ENCODE measurements around the gene GLB1L. TPM values are rescaled to one million over a fixed set of nuclear protein-coding genes. Genes with fewer than 3 reads are reported as not detected.
A peak's percentile ranks its signal among the peaks of the same experiment; 100 is the strongest.

Gene GLB1L
- total RNA-seq (ENCODE audit: low replicate concordance) = 7.2 and 14.7 TPM in 2 replicates

DNA sequence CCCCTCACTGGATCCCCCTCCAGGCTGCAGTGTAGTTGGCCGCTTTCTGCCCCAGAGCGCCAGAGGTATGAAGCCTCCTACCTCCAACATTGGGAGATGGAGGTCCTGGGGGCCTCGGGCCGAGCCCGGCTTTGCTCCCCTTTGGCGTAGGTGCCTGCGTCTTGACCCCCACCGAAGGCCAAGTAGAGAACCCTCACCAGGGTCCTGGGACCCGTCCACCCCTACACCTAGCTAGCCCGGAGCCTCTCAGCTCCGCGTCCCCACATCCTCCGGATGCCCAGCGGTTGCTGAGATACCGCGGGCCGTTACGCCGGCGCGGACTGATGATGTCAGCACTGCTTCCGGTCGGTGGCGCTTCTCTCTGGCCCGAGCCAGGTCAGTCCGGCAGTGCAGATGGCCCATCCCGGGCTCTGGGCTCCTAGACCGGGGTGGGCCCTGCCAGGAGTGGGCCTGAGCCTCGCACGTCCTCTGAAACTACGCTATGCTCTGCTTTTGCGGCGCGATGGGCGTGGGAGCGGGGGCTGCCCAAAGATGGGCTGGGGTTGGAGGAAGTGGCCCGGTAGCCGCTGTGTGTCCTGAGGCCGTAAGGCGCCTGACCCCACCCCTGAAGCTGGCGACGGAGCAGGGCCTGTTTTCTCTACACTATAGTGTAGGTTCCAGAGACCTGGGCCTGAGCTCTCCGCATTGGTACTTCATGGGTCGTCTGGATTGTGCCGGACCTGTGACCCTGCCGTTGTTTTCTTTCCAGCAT is at the start of gene GLB1L, which contains the start of gene STK16:
Gene GLB1L, minus strand, starts transcription at position 297 of the 751 bp plus-strand sequence. CDS start 1,871 bp downstream, outside the sequence.
Gene STK16, plus strand, starts transcription at position 332 of the 751 bp plus-strand sequence. CDS start 521 bp downstream, outside the sequence.
- peaks cover 2% of the 10 kb centered on the region for H3K36me3 Mint-ChIP-seq
- H3K4me3 Mint-ChIP-seq = peak within 1 kb of the TSS; percentile 96
- Histone ChIP-seq H2AFZ (replicated peaks) (peak within 1 kb of the TSS; percentile 87), H3K4me1 (no peaks in the 10 kb centered on the region), H3K9me3 (ENCODE audit: low read depth) (no peaks in the 10 kb centered on the region), H3K27me3 (no peaks in the 10 kb centered on the region), H3K9ac (peak within 1 kb of the TSS; percentile 100), H3K27ac (peak within 1 kb of the TSS; percentile 93), H3K4me3 (peak within 1 kb of the TSS; percentile 80), H3K36me3 (no peaks in the 10 kb centered on the region), H3K79me2 (ENCODE audit: low read depth) (peaks cover 11% of the 10 kb centered on the region), H3K4me2 (peak within 1 kb of the TSS; percentile 95), H4K20me1 (ENCODE audit: low read depth) (no peaks in the 10 kb centered on the region), H3F3A (ENCODE audit: low read depth) (peaks cover 12% of the 10 kb centered on the region)
- H3K4me1 Mint-ChIP-seq = peaks cover 15% of the 10 kb centered on the region
- H3K27me3 Mint-ChIP-seq (ENCODE audit: insufficient read depth, low read depth) = peaks cover 2% of the 10 kb centered on the region
- no peak for TF ChIP-seq EZH2 (IDR thresholded peaks at IDR 0.05)
- TF ChIP-seq, protein P1, sequence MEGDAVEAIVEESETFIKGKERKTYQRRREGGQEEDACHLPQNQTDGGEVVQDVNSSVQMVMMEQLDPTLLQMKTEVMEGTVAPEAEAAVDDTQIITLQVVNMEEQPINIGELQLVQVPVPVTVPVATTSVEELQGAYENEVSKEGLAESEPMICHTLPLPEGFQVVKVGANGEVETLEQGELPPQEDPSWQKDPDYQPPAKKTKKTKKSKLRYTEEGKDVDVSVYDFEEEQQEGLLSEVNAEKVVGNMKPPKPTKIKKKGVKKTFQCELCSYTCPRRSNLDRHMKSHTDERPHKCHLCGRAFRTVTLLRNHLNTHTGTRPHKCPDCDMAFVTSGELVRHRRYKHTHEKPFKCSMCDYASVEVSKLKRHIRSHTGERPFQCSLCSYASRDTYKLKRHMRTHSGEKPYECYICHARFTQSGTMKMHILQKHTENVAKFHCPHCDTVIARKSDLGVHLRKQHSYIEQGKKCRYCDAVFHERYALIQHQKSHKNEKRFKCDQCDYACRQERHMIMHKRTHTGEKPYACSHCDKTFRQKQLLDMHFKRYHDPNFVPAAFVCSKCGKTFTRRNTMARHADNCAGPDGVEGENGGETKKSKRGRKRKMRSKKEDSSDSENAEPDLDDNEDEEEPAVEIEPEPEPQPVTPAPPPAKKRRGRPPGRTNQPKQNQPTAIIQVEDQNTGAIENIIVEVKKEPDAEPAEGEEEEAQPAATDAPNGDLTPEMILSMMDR (IDR thresholded peaks at IDR 0.05) = peak; percentile 4
- H3K27ac Mint-ChIP-seq = peak within 1 kb of the TSS; percentile 91
- DNase-seq (ENCODE audit: low spot score) = peak; percentile 97
- H3K9me3 Mint-ChIP-seq = no peaks in the 10 kb centered on the region

- H3F3A ChIP-seq (ENCODE audit: low read depth) = no peaks in the 10 kb centered on the region
- peak overlapping the region; percentile 77 for H3K4me3 ChIP-seq
- peak; percentile 93 for DNase-seq (ENCODE audit: low spot score)
- H3K27me3 ChIP-seq = peaks cover 38% of the 10 kb centered on the region
- H3K9ac ChIP-seq = no peak overlapping the region
- Mint-ChIP-seq H3K27me3 (ENCODE audit: insufficient read depth, low read depth) (peaks cover 7% of the 10 kb centered on the region), H3K36me3 (no peaks in the 10 kb centered on the region), H3K4me3 (peak overlapping the region; percentile 79), H3K27ac (peak overlapping the region; percentile 15), H3K4me1 (peaks cover 26% of the 10 kb centered on the region), H3K9me3 (no peaks in the 10 kb centered on the region)
- H4K20me1 ChIP-seq (ENCODE audit: low read depth) = no peaks in the 10 kb centered on the region
- H3K9me3 ChIP-seq (ENCODE audit: low read depth) = no peaks in the 10 kb centered on the region
- peak overlapping the region; percentile 79 for H3K4me2 ChIP-seq
- no peaks in the 10 kb centered on the region for H3K79me2 ChIP-seq (ENCODE audit: low read depth)
- TF ChIP-seq, protein P1 (IDR thresholded peaks at IDR 0.05) = peak; percentile 82
- no peak for TF ChIP-seq EZH2phosphoT487 (IDR thresholded peaks at IDR 0.05)
- no peak overlapping the region for H3K27ac ChIP-seq
- H2AFZ ChIP-seq (replicated peaks) = peak overlapping the region; percentile 80
- H3K36me3 ChIP-seq = no peaks in the 10 kb centered on the region
- peaks cover 13% of the 10 kb centered on the region for H3K4me1 ChIP-seq
Observed at GRCh38 chr2:219294356-219295351, 49.4 kb upstream of the GLB1L start.

DNA sequence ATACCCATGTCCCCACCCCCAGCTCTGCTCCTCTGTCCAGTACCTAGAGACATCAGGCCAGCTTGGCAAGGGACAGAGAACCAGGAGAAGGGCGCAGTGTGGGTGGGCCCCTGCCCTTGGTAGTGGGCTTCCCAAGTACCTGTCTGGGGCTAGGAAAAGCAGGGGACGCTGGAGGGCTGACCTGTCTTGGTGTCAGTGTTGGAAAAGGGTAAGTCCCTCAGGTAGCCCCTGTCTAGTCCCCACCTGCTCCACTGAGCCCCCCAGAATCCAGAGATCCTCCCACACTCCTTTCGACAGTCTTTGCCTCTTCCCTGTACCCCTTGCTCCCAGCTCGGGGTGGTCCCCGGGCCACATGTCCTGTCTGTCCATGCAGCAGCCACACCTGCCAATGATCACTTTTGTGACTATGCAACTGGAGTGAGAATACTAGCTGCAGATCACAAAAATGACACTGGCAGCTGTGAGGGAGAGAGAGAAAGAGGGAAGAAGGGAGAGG is 48.5 kb upstream of the GLB1L start:
- no peaks in the 10 kb centered on the region for H4K20me1 ChIP-seq (ENCODE audit: low read depth)
- Mint-ChIP-seq H3K4me1 (peaks cover 19% of the 10 kb centered on the region), H3K9me3 (no peaks in the 10 kb centered on the region), H3K36me3 (no peaks in the 10 kb centered on the region), H3K27ac (peak overlapping the region; percentile 16), H3K27me3 (ENCODE audit: insufficient read depth, low read depth) (peaks cover 11% of the 10 kb centered on the region), H3K4me3 (peak overlapping the region; percentile 77)
- DNase-seq (ENCODE audit: low spot score) = no peak
- H3K9ac ChIP-seq = no peak overlapping the region
- peaks cover 4% of the 10 kb centered on the region for H3K4me1 ChIP-seq
- TF ChIP-seq EZH2 (IDR thresholded peaks at IDR 0.05) = no peak
- TF ChIP-seq EZH2phosphoT487 (IDR thresholded peaks at IDR 0.05) = no peak
- TF ChIP-seq, protein P1 (IDR thresholded peaks at IDR 0.05) = no peak
- H3K27me3 ChIP-seq = peaks cover 34% of the 10 kb centered on the region
- H3K9me3 ChIP-seq (ENCODE audit: low read depth) = no peaks in the 10 kb centered on the region
- H3F3A ChIP-seq (ENCODE audit: low read depth) = no peaks in the 10 kb centered on the region
- H2AFZ ChIP-seq (replicated peaks) = peak overlapping the region; percentile 80
- no peaks in the 10 kb centered on the region for H3K79me2 ChIP-seq (ENCODE audit: low read depth)
- no peaks in the 10 kb centered on the region for H3K36me3 ChIP-seq
- H3K4me2 ChIP-seq = peak overlapping the region; percentile 79
- H3K27ac ChIP-seq = no peak overlapping the region
- H3K4me3 ChIP-seq = peak overlapping the region; percentile 77
